Measurements from ENCODE around the gene PELI3.

PELI3 gene

DNA sequence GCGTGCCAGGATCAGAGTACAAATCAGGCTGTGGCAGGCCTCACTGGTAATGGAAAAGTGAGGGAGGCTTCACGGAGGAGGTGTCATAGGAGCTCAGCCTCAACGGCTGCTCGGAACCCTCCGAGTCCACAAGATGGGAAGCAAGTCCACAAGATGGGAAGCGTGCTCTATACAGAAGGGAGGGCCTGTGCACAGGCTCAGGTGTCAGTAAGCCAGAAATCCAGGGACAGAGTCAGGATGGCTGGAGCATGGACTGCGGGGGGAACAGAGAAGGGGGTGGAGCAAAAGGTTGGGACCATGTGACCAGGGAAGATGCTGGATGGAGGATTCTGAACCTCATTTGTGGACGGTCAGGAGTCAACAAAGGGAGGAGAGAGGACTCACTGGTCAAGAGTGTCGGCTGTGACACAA lies 10.1 kb downstream of the PELI3 start:
- FAIRE-seq, result no peak

DNA sequence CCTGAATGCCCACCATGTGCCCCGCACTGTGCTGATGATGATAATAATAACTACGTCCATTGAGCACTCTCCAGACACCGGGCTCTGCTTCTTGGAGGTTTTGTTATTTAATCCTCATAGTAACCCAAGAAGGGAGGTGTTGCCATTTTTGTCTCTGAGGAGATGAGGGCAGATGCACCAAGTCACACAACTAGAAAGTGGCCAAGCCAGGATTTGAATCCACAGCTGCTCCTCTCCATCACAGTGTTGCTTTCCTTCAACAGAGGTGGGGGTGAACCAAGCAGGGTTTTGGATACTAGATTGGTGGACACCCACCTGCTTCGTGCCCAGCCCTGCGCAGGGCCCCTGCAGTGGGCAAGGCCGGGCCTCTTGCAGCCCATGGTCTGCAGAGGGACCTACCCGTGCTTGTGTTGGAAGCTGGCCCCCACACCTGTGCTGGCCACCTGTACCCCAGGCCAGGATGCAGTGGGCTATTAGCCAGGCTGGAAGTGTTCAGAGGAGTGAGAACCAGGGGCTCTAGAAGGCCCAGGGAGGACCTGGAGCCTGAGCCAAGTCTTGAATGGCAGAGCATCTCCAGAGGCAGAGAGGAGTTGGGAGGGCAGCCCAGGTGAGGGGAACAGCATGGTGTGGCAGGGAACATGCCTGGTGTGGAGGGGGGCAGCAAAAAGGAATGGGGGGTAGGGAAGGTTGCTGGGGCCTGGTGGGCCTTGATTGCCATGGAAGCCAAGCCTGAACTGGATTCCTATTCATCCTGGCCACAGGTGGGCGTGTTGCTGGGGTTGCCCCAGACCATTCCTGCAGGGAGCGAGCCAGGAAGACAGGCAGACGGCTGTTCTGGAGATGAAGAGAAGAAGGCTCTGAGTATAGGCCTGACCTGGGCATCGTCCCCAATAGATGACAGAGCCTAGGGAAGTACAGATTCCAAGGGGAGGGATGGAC lies 10.8 kb downstream of the PELI3 start:
- FAIRE-seq, result no peak

DNA sequence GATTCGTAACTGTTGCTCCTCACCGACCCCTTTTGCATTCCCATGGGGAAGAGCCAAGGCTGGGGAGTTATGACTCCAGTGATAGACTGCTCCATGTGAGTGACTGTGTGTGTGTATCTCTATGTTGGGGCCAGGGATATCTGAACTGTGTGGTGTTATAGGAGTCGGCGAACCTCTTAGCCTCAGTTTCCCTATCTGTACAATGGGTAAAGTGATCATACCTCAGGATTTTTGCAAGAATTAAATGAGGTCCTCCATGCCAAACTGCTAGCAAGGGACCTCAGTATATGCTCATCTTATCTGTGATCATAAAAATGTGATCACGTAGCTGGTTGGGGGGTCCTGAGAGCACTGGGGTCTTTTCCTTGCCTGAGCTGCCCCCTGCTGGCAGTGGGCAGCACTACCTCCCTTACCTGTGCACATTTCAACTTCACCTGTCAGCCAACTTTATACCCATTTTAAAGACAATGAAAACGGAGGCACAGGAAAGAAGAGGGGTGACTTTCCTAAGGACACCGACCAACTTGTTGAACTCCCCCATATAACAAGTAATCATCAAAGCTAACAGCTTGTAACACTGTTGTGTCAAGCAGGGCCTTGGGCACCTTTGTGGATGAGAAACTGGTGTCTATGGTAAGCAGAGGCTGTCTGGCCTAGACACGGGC lies 12.2 kb downstream of the PELI3 start:
- no peak for FAIRE-seq

DNA sequence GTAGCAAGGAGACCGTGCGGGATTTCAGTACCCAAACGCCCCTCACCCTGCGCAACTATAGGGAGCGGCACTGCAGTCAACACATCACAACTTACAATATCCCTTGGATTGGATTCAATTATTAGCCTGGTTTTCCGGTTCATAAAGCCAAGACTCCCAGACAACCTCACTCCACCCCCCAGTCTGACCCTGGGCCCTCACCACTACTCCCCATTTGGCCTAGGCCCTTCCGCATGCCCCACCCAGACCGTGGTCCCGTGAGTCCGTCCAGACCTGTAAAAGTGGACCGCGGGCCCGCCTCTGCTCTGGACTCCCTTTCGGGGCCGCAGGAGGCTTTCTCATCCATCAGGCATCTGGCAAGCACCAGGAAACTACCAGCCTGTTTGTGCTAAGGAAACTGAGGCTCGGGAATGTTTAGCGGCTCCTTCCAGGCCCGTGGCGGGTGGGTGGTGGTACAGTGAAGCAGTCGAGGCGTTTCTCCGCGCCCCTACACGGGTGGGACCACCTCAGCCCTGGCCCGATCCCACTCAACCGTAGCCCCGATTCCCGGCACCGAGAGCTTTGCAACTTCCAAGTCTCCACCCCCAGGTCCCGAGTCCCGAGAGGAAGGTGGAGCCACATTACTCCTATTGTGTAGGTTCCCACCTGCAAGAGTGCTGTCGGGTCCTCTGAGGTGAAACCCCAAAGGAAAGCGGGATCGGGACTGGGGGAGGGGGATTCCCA lies 12.8 kb downstream of the PELI3 start:
- FAIRE-seq, result no peak

DNA sequence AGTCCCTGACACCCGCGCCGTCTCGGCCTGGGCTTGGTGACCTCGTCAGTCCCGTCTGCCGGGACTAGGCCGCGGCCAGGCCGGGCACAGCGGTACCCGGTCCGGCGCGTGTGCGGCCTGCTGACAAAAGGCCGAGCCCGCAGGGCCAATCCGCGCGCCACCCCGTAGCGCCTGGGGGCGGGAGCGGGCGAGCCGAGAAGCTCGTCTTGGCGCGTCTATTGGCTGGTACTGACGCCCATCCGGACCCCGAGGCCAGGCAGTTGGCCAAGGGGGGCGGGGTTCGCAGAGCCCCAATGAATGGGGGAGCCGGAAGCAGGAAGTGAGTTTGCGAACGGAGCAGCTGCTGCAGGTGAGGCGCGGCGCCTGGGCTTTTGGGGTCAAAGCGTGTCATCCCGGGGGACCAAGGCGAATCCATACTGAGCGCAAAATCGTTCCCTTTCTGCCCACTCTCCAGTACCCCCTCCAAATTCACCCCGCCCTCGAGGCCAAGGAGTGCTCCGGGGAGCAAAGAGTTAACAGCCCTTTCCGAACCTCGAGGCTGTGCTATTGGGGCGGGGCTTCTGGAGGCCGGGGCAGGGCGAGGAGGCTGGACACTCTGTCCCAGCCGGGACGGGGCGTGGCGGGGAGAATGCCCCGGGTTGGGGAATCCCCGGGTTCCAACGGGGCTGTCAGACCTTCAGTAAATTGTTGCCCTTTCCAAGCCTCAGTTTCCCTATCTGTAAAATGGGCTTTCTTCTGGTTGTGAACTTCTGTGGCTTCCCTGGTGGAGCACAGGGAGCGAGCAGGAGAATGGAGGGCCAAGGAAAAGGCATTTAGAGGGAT lies 13.6 kb downstream of the PELI3 start, which contains the start of gene DPP3:
TSS of gene DPP3 (plus strand) at position 318 of the 822 bp plus-strand sequence. CDS start 1,767 bp downstream, outside the sequence.
- no peak for FAIRE-seq

DNA sequence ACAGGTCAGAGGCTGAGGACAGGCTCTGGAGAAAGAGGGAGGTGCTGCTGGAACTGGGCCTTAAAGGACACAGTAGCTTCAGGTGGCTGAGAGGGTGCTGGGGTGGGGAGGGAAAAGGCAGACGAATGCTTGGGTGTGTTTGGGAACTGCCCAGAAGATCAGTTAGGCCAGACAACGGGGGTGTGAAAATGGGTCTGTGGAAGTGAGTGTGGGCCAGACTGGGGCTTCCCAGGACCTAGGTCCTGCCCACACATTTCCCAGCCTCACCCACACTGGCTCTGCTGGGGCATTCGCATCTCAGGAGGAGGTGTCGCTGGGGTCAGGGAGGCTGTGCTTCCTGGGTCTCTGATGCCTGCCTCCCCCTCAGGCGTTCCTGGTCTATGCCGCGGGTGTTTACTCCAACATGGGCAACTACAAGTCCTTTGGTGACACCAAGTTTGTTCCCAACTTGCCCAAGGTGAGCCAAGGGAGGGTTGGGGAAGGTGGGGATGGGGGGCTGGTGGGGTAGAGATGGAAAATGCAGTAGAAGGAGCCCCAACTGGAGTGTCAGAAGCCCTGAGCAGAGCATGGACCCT lies 18.2 kb downstream of the PELI3 start:
- FAIRE-seq, result no peak

DNA sequence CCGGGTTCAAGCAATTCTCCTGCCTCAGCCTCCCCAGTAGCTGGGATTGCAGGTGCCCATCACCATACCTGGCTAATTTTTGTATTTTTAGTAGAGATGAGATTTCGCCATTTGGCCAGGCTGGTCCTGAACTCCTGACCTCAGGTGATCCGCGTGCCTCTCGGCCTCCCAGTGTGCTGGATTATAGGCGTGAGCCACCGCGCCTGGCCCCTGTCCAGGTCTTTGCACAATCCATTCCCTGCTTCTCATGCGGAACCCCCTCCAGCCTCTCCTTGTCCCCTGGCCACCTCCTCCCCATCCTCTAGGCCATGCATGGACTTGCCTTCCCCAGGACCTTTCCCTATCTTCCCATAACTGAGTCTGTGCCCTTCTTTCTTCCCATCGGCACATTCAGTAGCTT lies 22.3 kb downstream of the PELI3 start:
- FAIRE-seq, result no peak

DNA sequence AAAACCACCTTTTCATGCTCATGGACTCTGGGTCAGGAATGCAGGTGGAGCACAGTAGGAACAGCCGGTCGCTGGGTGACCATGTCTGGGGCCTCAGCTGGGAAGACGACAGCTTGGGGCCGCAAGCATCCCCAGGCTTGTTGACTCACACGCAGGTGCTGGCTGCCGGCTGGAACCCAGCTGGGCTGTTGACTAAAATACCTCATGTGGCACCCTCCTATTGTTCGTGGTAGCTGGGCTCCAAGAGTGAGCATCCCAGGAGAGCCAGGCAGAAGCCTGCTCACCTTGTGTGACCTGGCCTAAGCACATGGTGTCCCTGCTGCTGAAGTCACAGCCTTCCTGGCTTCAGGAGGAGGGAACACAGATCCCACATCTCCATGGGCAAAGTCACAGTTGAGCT lies 22.9 kb downstream of the PELI3 start:
- FAIRE-seq, result no peak

DNA sequence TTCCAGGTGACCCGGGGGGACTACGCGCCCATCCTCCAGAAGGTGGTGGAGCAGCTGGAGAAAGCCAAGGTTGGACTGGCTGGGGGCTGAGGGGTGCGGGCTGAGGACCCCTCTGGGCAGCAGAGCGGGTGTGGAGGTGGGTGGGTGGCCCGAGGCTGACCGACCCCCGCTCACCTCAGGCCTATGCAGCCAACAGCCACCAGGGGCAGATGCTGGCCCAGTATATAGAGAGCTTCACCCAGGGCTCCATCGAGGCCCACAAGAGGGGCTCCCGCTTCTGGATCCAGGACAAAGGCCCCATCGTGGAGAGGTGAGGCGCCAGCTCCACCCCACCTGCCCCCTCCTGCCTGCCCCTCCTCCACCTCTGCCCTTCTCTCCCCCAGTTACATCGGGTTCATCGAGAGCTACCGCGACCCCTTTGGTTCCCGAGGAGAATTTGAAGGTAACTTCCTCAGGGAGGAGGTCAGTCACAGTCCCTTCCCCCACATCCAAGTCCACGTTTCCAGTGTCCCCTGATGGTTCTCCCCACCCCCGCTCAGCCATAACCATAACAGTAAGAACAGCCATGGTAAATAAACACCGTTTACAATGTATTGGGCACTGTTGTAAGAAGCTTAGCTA lies 24.7 kb downstream of the PELI3 start:
- no peak for FAIRE-seq

DNA sequence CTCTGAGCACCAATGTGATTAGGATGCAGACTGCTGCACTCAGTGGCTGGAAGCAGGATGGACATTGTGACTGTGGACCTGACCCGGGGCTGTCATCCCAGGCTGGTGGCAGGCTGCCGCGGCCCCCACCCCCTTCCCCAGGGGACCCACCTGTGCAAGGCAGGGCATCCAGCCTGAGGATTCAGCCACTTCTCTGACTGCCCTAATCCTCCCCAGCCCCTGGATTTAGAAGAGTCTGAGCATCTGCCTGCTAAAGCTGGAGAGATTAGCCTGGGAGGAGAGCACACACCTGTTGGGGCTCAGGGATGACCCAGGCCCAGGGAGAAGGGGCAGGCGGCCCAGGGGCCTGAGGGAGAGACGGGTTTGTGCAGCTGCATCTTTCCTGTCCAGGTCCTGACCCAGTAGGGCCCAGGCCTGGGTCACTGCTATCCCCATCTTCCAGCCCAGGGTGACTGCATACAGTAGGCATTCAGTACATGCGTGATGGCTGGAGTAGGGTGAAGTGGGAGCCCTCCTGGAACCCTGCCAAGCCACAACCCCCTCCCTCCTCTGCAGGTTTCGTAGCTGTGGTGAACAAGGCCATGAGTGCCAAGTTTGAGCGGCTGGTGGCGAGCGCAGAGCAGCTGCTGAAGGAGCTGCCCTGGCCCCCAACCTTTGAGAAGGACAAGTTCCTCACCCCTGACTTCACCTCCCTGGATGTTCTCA lies 25.6 kb downstream of the PELI3 start:
- no peak for FAIRE-seq

DNA sequence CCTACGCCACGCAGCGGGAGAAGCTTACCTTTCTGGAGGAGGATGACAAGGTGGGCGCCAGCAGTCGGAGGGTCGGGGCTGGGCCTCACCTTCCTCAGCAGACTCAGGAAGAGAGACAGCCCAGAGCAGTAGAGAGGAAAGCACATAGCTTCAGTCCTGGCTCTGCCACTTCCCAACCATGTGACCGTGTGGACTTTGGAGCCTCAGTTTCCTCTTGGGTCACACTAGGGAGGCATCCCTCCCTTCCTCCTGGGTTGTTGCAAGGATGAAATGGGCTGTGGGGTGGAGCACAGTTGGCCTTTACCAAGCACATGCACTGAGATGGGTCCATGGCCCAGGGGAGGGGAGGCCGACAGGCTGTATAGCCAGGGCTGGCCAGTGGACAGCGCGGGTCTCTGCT lies 26.4 kb downstream of the PELI3 start:
- no peak for FAIRE-seq

DNA sequence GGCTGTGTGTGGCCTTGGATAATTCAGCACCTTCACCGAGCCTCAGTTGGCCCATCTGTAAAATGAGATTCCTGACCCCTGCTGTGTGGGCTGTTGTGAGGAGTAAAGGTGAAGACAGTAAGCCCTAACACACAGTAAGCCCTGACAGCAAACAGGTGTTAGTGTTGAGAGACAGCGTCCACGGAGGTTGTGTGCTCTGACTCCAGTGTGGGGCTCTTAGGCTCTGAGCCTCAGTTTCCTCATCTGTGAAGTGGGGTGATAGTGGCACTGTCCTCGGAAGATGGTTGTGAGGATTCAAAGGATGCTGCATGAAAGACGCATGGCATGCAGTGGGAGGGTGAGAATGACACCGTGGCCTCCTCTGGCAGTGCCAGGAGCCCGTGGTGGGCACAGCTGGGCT lies 27.8 kb downstream of the PELI3 start:
- no peak for FAIRE-seq

DNA sequence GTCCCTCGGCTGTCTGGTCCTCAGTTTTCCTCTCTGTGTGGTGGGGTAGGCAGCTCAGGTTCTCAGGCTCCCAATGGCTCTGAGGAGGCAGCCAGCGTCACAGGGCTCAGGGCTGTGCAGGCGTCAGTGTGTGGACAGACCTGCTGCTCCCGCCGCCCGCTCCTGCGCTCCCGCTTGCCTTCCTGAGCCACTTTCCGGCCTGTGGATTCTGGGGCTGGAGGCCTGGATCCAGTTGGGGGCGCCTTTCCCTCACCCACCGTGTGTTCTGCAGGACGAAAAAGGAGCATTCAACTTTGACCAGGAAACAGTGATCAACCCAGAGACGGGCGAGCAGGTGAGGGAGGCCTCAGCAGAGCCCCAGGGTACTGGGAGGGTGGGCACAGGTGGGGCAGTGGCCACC lies 28.2 kb downstream of the PELI3 start:
- FAIRE-seq, result no peak

DNA sequence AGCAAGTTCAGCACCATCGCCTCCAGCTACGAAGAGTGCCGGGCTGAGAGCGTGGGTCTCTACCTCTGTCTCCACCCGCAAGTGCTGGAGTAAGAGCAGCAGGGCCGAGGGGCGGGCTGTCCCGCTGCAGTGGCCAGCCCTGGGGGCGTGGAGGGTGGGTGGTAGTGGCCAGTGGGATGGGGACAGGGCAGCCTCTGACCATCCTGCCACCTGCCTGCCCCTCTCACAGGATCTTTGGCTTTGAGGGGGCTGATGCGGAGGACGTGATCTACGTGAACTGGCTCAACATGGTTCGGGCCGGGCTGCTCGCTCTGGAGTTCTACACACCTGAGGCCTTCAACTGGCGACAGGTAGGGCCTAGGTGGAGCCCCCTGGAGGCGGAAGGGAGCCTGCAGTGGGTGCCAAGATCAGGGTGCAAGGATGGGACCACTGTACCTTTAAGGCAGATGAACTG lies 28.7 kb downstream of the PELI3 start:
- FAIRE-seq, result no peak

DNA sequence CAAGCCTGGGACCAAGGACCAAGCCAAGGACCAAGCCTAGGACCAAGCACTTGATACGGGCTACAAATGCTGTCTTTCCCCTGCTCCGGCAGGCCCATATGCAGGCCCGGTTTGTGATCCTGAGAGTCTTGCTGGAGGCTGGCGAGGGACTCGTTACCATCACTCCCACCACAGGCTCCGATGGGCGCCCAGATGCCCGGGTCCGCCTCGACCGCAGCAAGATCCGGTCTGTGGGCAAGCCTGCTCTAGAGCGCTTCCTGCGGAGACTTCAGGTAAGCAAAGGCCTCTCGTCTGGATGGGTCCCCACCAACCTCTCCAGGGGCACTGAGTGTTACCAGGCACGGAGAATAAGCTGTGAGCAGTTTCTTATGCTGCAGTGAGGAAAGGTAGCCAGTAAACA lies 30.5 kb downstream of the PELI3 start:
- no peak for FAIRE-seq

DNA sequence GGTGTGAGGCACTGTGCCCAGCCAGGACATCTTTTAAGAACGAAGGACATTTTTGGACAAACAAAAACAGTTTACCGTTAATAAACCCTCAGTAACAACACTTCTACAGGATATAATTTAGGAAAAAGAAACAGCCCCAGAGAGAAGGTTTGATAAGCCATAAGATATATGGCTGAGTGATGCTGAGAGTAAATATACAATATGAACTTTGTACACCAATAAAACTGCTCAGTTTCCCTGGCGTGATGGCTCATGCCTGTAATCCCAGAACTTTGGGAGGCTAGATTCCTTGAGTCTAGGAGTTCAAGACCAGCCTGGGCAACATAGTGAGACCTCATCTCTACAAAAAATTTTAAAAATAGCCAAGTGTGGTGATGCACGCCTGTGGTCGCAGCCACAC lies 31.8 kb downstream of the PELI3 start:
- FAIRE-seq, result no peak

DNA sequence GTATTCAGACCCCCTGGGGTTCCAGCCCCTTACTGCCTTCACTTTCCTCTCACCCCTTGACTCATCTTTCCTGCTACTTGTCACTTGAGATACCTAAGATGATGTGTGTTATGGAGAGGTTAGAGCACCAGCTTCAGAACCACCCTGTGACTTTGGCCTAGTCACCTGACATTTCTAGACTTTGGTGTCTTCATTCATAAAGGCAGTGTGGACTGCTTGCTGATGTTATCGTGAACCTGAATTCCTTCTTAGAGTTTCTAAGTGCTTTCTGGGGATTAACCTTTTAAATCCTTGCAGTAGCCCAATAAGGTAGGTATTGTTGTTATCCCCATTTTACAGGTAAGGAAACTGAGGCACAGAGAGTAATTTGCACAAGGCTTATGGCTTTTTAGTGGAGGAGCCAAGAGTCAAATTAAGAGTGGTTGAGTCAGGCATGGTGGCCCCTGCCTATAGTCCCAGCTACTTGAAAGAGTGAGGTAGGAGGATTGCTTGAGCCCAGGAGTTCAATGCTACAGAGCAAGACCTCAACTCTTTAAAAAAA lies 38.6 kb downstream of the PELI3 start:
- FAIRE-seq, result no peak

DNA sequence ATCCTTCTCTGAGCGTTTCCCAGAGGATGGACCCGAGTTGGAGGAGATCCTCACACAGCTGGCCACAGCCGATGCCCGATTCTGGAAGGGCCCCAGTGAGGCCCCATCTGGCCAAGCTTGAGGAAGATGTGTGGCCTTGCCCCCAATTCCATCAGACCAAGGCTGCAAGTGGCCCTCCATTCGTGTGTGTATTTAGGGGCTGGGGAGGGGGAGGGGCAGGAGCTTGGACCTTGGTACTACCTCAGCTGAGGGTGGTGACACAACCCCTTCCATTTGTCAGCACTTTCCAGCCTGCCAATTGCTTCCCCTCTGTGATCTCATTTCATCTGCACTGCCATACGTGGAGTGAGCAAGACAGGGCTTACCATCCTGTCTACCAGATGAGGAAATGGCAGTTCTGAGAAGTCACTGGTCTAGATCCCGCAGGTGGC lies 42.4 kb downstream of the PELI3 start:
- FAIRE-seq, result no peak

DNA sequence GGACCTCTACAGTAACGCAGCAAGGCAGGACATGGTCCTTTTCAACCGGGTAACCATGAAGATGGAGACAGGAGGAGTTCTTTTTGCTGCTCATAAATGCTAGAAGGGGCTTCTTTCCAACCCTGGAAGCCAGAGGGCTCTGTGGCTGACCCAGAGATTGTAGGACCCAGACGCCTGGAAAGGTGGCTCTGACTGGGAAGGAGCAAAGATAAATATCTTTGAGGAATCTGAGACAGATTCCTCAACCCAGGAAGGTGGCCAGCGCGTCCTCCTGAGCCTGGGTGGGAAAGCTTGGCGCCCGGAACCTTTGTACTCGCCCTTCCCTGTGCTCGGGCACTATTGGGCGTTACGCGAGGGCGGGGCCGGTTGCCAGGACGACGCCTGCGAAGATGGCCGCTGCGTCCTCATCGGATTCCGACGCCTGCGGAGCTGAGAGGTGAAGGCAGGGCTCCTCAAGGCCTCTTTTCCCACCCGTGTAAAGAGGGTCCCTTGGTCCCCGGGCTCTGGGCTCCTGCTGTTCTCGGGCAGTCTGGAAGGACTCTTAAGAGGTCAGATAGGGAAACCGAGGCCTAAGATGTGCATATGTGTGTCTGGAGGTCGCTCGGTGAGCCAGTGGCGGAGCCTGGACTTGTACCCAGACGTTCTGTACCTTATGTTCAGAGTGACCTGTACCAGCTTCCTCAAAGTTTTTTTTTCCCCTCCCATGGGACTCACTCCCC lies 43.7 kb downstream of the PELI3 start, which contains the start of gene BBS1:
TSS of gene BBS1 (plus strand) at position 365 of the 719 bp plus-strand sequence. CDS start at position 390, 25 bp downstream.
- FAIRE-seq, result no peak

DNA sequence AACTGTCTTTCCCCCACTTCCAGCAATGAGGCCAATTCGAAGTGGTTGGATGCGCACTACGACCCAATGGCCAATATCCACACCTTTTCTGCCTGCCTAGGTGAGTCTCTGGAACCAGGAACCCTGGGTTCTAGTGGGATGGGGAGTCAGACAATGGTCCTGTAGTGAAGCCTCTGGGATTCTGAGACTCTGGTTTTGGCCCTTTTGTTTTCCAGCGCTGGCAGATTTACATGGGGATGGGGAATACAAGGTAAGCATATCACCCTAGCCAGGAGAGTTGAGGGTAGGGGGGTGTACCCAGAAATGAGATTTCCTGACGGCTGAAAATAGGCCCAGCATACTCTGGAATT lies 44.3 kb downstream of the PELI3 start:
- no peak for FAIRE-seq

Data from TTC549 (cell line).